Measurements from ENCODE around the gene PHACTR4.
"Not testable (repeated sequence)": the region's sequence is repeated elsewhere in the genome, so short reads cannot be mapped to it uniquely, and the experiment has no call there.

Gene PHACTR4

DNA sequence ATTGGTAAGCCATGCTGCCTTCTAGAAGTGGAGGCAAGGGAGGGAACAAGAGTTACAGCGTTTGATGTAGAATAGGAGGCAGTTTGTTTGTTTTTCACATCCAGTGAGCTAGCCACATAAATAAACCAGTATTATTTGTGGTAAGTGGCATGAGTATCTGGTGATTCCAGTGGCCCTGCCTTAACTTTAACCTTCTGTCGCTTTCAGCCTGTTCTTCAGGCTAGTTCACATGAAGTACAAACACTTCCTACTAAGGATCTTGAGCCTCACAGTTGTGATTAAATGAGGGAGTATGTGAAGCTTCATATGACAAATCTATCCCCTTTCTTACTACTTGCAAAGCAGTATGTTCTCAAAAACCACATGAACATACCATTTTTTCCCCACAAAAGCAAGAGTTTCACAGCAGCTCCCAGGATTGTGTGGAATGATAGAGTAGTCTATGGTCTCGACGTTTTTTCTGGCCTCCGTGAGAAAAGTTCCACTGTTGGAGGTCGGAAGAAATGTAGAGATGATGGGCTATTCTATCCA lies 59.5 kb downstream of the PHACTR4 start:
- no peak for DNase-seq

DNA sequence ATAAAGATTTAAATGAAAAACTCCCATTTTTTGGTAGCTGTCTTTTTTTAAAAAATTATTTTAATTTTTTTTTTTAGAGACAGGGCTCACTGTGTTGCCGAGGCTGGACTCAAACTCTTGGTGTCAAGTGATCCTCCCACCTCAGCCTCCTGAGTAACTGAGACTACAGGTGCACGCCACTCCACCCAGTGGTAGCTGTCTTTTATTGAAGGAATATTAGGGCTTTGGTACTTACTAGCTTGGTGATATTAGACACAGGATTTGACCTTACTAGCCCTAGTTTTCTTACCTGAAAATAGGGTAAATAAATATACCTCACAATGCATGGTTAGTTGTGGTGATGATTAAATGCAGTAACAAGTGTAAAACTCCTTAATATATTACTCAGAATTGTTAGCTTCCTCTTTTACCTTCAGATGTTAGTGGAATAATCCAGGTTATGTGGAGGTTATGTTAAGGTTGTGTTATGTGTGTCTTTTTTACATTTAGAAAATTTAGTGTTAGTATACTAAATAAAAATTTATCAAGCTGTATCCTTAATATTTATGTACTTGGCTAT lies 66.8 kb downstream of the PHACTR4 start:
- no peak for DNase-seq

DNA sequence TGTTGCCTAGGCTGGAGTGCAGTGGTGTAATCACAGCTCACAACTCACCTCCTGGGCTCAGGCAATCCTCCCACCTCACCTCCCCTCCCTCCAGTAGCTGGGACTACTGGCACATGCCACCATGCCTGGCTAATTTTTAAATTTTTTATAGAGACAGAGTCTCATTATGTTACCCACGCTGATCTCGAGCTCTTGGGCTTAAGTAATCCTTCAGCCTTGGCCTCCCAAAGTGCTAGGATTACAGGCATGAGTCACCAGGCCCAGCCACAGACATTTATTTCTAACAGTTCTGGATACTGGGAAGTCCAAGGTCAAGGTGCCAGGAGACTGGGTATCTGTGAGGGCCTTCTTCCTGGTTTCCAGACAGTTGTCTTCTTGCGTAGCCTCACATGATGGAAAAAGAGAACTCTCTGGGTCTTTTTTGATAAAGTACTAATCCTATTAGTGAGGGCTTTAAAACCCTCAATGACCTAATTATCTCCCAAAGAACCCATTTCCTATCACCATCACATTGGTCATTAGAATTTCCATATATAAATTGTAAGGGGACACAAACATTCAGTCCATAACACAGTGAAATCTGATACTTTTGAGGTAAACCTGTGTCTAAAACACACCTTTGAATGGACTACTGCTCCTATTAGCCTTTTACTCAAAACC lies 67.9 kb downstream of the PHACTR4 start:
- peak in 1 of 51 donors; percentile 8 for DNase-seq

DNA sequence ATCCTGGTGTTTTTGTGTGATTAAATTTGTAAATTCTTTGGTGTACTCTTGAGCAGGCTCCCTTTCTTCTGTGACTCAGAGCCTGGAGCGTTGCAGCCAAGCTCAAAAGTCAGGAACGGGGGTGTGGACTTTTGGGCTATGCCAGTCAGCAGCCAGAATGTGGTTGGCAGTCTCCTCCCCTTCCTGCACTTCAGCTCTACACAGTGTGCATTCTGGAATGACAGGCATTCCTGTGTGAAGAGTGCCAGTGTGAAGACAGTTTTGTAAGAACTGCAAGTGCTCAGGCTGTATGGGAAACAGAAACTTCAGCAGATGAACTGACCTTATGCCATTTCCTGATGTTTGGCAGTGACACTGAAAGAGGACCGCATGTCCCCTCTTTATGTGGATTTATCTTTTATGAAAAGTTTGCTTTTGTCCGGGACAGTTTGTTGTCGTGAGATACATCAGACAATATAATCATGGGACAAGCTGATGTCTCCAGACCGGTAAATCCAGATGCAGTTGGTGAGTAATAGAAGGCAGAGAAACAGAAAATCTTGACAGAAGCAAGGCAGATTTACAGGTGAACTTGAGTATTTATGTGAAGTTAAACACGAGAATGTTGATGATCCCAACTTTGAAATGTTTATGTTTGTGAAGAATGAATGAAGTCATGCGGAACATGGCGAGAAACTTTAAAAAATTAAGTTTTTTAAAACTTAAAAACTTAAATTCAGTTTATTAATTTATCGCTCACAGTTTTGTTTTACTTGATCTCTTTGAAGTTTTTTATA lies 68.6 kb downstream of the PHACTR4 start:
- peak in 24 of 51 donors; percentile 1 to 78 (median 22) for DNase-seq

DNA sequence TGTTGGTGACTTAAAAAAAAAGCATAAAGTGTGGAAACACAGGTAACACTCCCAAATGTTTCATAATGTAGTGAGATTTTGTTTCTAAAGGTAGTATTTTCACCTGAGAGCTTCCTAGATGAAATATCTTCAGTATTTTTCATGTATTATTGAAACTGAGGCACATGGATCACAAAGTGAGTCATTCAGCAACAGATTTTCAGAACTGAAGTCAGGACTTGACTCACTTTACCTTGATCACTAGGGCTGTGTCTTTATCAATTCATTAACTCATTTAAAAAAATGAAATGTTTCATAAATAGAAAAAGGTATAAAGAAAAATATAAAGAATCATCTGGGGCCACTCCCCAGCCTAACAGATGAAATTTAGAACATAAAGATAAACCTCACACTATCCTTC lies 69.8 kb downstream of the PHACTR4 start:
- DNase-seq: no peak

DNA sequence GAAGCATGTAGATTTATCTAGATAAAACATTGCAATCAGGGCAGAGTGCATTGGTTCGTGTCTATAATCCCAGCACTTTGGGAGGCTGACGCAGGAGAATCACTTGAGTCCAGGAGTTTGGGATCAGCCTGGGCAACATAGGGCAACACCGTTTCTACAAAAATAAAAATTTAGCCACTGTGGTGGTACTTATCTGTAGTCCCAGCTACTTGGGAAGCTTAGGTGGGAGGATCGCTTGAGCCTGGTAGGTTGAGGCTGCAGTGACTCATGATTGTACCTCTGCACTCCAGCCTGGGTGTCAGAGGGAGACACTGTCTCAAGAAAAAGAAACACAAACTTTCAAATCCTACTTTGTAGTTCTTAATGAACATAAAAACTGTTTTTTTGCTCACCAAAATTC lies 72.1 kb downstream of the PHACTR4 start:
- DNase-seq: no peak

DNA sequence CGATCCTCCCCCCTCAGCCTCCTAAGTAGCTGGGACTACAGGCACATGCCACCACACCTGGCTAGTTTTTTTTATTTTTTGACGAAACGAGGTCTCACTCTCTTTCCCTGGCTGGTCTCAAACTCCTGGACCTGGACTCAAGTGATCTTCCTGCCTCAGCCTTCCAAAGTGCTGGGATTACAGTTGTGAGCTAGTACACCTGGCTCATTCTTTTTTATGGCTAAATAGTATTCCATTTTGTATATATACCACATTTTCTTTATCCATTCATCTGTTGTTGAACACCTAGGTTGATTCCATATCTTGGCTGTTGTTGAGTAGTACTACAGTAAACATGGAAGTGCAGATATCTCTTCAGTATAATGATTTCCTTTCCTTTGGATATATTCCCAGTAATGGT lies 74.0 kb downstream of the PHACTR4 start:
- no peak for DNase-seq

DNA sequence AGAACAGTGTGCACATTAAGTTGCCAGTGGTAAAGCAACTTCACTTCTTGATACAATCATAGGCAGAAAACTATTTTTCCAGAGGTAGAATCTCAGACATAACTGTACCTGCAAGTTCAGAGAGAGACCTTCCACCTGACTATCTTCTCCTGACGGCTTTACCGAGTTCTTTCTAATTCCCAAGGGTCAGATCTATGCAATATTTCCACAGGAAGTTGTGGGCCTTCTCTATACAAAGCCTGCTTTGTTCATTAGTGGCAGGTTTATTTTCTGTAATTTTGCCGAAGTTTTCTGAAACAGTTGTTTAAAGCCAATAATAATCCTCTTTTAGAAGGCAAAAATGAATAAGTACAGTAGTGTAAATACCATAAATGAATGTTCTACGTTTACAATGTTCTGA lies 78.1 kb downstream of the PHACTR4 start:
- no peak for DNase-seq

DNA sequence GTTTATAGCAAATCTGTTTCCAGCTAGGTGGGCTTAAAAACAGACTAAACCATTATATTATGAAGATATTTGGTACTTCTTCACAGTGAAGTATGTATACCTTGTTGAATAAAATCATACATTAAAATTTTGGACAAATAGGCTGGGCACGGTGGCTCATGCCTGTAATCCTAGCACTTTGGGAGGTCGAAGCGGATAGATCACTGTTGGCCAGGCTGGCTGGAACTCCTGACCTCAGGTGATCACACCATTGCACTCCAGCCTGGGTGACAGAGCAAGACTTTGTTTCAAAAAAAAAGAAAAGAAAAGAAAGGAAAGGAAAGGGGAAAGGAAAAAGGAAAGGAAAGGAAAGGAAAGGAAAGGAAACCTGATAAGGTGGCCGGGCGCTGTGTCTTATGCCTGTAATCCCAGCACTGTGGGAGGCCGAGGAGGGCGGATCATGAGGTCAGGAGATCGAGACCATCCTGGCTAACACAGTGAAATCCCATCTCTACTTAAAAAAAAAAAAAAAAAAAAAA lies 78.6 kb downstream of the PHACTR4 start:
- not testable (repeated sequence) for DNase-seq

DNA sequence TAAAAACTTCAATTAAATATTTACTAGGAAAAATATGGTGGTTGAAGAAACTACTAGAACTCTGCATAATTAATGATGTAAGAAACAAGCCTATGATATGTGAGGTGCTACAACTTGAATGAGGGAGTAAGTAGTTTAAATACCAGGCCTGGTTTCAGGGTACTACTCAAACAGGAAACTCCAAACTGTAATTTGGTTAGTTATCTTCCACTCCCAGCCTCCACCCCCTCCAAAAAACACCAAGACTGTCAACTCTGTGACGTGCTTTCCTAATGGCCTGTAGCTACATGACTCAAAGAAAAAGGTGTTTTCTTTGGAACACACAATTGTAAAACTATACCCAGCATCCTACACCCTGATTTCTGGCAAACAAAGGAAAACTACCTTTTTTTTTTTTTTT lies 80.4 kb downstream of the PHACTR4 start:
- no peak for DNase-seq

DNA sequence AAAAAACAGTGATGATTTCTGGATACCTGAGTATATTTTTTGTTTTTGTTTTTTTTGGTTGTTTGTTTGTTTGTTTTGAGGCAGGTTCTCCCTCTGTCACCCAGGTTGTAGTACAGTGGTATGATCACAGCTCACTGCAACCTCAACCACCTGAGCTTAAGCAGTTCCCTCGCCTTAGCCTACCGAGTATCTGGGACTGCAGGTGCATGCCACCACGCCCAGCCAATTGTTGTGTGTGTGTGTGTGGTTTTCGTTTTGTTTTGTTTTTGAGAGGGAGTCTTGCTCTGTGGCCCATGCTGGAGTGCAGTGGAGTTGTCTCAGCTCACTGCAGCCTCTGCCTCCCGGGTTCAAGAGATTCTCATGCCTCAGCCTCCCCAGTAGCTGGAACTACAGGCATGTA lies 81.0 kb downstream of the PHACTR4 start:
- no peak for DNase-seq

DNA sequence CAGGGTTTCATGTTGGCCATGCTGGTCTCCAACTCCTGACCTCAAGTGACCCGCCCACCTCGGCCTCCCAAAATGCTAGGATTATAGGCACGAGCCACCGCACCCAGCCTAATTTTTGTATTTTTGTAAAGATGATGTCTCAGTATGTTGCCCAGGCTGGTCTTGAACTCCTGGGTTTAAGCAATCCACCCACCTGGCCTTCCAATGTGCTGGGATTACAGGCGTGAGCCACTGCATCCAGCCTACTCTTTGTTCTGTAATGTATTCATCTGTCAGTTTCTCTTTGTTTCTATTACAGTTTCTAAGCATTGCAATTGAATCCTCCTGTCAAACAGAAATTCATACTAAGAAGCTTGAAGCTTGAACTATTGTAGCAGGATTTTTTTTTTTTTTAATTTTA lies 81.5 kb downstream of the PHACTR4 start:
- DNase-seq: no peak

DNA sequence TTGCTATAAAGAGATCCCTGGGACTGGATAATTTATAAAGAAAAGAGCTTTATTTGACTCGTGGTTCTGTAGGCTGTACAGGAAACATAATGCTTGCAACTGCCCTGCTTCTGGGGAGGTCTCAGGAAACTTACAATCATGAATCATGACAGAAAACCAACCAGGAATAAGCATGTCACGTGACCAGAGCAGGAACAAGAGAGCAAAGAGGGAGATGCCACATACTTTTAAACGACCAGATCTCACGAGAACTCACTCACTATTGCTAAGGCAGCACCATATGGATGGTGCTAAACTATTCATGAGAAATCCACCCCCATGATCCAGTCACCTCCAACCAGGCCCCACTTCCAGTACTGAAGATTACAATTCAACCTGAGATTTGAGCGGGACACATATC lies 86.5 kb downstream of the PHACTR4 start:
- DNase-seq: no peak

DNA sequence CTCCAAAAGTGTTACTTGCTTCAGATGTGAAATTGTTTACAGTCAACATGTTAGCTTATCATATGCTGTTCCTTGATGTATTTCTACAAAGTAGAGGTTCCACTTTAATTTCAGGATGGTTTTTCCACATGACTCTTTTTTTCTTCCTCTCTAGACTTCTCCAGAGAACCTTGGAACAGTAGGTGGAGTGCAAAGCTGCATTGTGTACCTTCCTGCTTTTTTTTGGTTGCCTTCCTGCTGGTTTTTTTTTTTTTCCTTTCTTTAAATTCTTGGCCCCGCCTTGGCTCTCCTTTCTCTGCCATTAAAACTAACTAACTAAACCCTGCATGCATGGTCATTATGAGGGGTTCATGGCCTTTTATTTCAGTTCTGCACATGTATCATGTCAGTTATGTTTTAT lies 88.1 kb downstream of the PHACTR4 start:
- no peak for DNase-seq

DNA sequence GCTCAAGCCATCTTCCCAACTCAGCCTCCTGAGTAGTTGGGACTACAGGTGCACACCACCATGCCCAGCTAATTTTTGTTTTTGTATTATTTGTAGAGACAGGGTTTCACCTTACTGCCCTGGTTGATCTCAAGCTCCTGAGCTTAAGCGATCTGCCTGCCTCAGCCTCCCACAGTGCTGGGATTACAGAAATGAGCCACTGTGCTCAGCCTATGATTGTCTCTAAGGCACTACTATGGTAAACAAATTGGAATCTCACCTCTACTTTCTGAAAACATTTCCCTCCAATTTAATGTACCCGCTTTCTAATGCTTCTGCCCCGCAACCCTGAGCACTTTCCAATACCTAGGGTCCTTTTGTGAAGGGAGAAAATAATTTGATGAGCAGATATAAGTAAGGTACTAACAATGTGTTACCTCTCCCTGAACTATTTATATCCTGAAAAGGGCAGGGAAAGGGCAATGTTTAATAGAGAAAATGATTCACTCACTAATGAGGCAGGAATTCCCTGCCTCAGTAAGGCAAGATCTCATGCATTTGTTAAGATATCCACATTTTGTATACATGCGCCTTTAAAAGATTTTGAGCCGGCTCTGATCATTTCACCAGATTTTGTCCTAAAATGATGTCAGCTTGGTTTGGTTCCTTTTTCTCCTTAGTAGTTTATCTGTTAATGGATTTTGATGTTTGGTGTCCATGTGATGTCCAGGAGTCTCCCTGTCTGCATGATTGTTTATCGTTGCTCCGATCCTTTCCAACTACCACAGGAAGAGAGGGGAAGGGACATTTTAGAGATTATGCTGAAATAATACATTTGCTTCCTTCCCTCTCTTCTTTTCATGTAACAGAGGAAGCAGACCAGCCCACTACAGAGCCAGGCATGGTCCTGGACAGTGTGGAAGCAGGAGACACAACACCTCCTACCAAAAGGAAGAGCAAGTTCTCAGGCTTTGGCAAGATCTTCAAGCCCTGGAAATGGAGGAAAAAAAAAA lies 89.0 kb downstream of the PHACTR4 start:
- peak in 1 of 51 donors; percentile 22 for DNase-seq

DNA sequence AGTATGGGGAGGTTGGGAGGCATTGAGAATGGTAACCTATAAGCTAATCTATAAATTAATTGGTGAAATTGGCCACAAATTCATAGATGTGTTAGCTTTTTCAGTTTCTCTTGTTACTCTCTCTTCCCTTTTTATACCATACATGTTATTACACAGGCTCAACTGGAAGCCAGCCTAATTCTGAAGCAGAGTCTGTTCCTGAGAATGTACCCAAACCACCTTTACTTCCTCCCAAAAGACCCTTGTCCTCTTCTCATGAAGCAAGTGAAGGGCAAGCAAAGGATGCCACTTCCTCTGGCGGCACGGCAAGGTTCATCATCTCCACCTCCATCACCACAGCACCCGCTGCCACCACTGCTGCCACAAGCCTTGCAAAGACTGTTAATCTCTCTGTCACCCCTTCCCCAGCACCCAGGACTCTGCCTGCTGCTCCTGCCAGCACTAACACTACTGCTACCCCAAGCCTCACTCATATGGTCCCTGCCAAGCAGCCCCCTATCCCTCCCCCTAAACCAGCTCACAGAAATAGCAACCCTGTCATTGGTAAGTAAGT lies 96.8 kb downstream of the PHACTR4 start:
- DNase-seq: no peak

DNA sequence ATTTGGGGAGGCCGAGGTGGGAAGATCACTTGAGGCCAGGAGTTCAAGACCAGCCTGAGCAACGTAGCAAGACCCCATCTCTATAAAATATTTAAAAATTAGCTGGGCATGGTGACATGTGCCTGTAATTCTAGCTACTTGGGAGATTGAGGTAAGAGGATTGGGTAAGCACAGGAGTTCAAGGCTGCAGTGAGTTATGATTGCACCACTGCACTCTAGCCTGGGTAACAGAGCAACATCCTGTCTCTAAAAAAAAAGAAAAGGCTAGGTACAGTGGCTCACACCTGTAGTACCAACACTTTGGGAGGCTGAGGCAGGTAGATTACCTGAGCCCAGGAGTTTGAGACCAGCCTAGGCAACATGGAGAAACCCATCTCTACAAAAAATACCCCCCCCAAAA lies 100.6 kb downstream of the PHACTR4 start:
- no peak for DNase-seq

DNA sequence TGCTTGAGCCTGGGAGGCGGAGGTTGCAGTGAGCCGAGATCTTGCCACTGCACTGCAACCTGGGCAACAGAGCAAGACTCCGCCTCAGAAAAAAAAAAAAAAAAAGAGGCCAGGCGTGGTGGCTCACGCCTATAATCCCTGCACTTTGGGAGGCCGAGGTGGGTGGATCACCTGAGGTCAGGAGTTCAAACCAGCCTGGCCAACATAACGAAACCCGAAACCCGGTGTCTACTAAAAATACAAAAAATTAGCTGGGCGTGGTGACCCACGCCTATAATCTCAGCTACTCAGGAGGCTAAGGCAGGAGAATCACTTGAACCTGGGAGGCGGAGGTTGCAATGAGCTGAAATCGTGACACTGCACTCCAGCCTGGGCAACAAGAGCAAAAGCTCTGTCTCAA lies 110.0 kb downstream of the PHACTR4 start:
- not testable (repeated sequence) for DNase-seq

DNA sequence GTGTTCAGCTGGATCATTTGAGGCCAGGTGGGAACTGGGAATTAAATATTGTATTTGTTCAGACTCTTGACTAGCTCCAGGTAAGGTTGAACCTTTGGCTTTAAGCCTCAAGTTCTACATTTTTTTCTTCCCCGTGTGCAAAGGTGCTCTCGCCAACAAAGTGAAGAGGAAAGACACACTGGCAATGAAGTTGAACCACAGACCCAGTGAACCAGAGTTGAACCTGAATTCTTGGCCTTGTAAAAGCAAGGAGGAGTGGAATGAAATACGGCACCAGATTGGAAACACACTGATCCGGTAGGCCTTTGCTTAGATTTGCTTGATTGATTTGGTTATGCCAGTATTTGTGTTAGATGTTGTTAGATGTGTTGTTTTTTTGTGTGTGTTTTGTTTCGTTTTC lies 110.8 kb downstream of the PHACTR4 start:
- DNase-seq: no peak

DNA sequence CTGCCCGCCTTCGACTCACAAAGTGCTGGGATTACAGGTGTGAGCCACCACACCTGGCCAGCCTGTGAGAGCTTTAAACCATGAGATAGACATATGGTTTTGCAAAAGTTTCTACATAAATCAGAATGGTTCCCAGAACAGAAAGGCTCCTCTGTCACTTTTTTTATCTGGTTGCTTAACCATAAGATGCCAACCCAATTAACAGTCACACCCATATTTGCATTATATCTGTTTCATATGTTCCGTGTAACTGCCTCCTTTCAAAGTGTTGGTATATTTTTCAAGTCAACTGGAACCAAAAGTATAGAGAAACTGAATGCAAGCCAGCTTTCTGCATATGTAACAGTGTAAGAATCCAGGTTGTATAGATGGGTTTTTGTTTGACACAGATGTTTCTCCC lies 112.6 kb downstream of the PHACTR4 start:
- DNase-seq: no peak

DNA sequence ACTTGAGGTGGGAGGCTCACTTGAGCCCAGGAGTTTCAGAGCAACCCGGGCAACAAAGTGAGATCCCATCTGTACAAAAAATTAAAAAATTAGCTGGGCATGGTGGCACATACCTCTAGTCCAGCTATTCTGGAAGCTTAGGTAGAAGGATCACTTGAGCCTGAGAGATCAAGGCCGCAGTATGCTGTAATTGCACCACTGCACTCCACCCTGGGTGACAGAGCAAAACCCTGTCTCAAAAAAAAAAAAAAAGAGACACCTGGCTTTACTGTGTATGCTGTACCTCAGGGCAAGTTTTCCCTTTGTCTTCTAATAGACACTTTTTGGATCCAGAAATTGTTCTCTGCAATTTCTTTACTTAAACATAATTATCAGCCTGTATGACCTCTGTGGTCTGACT lies 113.2 kb downstream of the PHACTR4 start:
- DNase-seq: no peak

All from hypothalamus (tissue), 51 donors.